AML-193 (cell line): Measurements from ENCODE around the gene OCIAD1.
A peak's percentile ranks its signal among the peaks of the same experiment; 100 is the strongest.
"Not testable (repeated sequence)": the region's sequence is repeated elsewhere in the genome, so short reads cannot be mapped to it uniquely, and the experiment has no call there.

Experiments used
- DNase-seq, 2 experiments: peaks; one replicate each; lab custom pipeline; 2025; lab: John Stamatoyannopoulos, UW

OCIAD1 gene, protein sequence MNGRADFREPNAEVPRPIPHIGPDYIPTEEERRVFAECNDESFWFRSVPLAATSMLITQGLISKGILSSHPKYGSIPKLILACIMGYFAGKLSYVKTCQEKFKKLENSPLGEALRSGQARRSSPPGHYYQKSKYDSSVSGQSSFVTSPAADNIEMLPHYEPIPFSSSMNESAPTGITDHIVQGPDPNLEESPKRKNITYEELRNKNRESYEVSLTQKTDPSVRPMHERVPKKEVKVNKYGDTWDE

DNA sequence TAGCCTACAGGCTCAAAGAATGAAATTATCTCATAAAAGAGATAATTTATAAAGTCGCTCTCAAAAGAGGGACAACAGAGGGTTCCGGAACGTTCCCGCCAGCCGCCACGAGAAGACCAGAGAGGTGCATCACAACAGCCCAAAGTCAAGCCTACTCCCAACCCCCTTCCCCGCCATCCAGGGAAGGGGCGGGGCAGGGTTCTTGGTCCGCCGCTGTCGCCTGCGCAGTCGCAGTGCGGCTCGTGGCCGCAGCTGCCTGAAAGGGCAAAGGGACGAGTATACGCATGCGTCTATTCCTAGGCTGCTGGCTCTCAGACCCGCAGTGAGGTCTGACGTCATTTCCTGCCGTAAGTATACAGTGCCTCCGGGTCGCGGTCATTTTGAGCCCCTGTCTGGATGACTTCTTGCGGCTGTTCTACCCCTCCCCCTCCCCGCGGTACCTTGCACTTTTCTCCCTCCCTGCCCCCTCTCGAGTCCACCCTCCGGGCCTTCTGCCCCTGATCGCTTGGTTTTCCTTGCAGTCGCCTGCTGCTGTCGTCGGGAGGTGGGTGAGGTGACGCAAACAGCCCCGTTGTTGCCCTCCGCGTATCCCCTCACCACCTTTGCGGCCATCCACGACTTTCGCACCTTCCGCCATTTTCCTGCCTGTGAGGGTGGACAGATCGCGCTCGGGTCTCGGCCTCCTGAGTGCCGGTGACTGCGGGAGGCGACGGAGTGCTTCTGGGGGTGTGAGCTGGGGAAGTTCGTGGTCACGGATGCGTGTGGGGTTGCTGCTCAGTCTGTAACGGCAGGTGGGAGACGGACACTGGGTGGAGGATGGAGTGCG, at the start of gene OCIAD1:
Gene OCIAD1, plus strand, starts transcription at position 383 of the 826 bp plus-strand sequence. CDS start 1,537 bp downstream, outside the sequence.
- peak; percentile 98 to 99 for DNase-seq

DNA sequence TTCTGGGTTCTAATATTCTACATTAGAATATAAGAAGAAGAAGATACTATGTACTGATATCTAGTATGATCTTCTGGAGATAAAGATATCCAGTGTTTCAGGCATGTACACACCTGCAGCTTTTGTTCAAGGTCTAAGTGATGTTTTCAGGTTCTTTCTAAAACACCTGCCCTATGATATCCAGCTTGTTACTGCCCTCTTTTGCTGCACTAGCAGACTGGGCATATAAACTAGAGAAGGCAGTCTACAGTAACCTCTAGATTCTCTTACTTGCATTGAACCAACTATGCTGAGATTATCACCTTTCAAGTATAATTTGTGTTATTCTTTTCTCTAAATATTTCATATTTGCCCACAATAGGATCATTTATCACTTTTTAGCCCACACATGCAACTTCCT, 48.9 kb upstream of the OCIAD1 start:
- no peak for DNase-seq

DNA sequence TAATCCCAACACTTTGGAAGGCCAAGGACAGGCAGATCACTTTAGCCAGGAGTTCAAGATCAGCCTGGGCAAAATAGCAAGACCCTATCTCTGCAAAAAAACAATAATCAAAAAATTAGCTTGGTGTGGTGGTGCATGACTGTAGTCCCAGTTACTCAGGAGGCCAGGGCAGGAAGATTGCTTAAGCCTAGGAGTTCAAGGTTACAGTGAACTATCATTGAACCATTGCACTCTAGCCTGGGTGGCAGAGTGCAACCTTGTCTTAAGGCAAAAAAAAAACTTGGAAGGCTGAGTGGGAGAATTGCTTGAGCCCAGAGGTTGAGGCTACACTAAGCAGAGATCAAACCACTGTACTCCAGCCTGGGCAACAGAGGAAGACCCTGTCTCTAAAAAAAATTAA, 45.6 kb upstream of the OCIAD1 start:
- no peak for DNase-seq

DNA sequence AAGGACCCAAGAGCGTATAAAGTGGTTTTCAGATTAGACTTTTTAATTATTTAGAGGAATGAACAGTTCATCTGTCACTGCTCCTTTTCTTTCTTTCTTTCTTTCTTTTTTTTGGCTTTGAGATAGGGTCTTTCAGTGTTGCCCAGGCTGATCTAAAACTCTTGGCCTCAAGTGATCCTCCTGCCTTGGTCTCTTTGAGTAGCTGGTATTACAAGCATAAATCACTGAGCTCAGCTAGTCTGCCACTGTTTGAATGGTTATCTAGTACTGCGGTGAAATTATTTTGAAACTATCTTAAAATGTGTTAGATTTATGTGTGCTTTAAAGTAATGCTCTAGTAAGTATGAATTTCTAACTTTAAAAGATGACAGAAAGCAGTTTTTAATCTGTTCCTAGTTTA, 44.3 kb upstream of the OCIAD1 start:
- DNase-seq, result no peak

DNA sequence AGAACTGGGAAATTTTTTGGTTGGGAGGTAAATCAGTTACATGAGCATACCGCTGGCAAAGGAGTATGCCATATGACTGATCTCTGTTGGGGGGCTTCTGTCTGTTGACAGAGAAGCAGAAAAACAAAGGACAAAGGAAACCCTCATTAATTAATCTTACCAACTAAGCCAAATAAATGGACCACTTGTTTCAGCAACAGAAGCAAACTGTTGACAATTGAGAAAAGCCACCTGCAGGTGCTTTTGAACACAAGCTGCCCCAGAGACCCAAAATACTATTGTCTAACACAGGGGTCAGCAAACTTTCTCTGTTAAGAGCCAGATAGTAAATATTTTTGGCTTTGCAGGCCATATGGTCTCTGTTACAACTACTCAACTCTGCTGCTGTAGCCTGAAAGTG, 43.8 kb upstream of the OCIAD1 start:
- DNase-seq, result no peak

DNA sequence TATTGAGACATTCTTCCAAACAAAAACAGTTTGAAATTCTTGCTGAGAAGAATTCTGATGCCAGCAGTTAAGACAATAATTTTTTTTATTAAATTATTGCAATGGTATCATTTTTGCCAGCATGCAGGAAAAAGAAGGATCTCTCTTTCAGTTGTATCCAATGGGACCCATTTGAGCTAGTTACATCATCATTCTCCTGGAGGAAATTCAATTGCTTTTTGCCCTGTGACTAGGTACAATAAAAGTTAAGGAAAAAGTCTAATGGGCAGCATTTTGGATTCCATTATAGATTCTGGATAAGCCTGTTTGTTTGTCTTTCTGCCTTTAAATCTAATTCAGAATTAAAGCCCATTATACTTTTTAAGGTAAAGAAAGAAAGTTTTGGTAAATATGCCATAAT, 40.3 kb upstream of the OCIAD1 start:
- no peak for DNase-seq

DNA sequence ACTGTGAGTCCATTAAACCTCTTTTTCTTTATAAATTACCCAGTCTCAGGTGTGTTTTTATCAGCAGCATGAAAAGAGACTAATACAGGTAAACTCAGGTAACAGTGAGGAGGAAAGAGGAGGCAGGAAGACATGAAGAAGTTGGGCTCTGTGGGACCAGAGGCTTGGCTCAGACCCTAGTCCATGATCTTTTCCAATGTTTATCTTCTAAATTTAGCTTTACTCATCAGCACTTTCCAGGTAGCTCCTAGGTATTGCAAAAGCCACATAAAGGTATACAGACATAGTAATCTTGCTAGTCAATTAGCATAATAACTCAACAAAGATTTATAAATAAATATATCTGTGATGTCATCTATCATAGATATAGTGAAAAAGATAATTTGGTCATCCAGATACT, 39.6 kb upstream of the OCIAD1 start:
- DNase-seq, result no peak

DNA sequence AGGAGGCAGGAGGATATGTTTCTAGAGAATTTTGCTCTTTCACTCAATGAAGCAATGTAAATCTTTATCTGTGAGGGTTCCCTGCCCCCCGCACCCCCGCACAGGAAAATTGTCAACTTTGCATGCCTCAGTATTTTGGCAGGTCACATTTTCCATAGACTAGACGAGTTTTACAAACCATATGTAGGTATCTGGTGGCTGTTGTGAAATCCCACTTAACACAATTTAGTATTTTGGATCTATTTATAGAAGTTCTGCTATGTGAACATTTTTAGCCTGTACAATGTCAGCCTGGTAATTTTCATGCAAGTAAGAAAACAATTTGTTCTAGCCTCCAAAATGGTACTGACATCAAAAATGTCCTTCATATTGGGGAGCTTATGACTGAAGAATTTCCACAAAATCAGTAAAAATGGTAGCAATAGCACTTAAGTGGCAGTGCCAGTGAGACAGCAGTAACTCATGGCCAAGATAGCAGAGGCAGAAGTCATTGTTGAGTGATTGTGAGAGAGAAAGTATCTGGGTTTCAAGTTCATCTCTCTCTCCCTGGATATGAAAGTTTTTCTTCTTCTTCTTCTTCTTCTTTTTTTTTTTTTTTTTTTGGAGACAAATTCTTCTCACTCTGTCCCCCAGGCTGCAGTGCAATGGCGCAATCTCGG, 38.4 kb upstream of the OCIAD1 start:
- no peak for DNase-seq

DNA sequence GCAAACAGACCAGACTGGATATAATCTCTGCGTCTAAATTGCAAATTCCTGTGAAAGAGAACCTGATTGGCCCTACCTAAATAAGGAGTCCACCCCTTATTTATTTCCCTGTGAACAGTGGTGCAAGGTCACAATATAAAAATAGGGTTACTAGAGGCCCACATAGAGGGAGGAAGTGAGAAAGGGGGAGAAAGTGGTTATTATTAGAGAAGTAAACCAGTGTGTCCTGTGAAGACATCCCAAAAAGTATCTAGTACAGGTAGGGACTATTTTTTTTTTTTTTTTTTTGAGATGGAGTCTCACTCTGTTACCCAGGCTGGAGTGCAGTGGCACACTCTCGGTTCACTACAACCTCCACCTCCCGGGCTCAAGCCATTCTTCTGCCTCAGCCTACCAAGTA, 35.8 kb upstream of the OCIAD1 start:
- DNase-seq, result no peak

DNA sequence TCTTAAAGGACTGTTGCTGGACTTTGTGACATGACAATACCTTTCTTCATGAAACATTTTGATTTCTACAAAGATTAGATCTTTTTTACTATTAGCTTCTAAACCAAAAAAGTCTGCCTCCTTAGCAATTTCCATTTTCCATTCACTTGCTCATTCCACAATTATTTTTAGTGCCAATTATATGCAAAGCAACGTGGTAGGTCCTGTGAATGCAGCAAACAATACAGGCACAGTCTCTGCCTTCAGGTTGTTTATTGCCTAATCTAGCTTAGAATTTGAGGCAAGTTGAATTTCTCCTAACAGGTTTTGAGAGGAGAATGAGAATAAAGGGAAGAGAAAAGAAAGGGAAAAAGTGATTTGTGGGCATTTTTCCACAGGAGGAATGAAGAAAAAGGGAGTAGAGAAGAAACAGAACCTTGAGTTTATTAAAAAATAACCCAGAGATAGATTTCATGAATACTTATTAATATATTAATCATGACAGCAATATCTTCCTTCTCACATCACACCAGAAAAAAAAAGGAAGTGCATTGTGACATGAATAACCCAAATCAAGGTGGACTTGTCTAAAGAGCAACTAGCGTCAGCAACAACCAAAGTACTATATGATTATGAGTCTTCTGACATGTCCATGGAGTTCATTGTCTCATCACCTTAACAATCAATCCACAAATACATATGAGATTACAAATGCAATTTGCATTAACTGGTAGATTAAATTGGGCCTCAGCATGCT, 34.5 kb upstream of the OCIAD1 start:
- DNase-seq, result no peak

DNA sequence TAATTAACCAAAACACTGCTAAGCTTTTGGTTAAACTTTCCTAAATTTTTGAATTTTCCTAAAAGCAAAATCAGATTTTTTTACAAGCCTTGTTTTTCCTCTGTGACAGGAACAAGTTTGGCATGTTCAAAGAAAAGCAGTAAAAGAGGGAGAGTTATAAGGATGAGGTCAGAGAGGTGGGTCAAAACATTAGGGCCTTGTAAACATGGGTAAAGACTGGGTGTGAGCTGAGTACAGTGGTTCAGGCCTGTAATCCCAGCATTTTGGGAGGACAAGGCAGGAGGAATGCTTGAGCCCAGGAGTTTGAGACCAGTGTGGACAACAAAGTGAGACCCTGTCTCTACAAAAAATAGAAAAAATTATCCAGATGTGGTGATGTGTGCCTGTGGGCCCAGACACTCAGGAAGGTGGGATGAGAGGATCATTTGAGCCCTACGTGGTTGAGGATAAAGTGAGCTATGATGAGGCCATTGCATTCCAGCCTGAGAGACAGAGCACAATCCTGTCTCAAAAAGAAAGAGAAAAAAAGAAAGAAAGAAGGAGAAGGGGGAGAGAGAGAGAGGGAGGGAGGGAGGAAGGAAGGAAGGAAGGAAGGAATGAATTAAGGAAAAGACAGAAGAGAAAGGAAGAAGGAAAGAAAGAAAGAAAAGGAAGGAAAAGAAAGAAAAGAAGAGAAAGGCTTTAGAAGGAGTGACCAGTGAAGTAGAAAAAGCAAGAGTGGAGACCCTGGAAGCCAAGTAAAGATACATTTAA, 33.8 kb upstream of the OCIAD1 start:
- no peak for DNase-seq

DNA sequence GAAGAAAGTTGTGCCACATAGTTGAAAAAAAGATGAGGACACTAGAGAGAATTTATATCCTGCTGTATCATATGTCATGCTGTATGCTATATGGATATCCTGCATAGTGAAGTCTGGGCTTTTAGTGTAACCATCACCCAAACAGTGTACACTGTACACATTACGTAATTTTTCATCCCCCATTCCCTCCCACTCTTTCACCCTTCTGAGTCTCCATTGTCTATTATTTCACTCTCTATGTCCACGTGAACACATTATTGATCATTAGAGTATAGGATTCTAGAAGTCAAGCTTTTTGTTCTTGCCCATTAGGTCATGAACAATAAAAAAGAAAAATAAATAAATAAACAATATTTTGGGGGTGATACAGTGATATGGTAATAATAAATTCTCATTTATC, 32.8 kb upstream of the OCIAD1 start:
- DNase-seq, result no peak

DNA sequence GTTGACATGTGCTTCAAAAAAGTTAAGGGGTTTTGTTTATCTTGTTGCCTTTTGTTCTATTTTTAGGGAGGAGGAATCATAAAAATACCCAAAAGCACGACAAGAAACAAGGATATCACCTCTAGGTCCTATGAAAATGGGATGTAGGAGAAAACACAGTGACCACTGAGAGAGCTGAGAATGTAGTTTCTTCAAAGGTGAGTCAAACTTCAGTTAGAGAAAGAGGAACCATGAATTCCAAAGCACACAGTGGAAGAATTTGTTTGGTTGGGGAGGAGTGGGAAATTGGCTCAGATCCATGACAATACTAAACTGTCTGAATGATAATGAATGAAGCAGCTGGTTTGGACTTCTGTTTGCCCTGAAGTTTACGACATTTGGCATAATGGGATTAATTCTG, 31.7 kb upstream of the OCIAD1 start:
- DNase-seq, result no peak

DNA sequence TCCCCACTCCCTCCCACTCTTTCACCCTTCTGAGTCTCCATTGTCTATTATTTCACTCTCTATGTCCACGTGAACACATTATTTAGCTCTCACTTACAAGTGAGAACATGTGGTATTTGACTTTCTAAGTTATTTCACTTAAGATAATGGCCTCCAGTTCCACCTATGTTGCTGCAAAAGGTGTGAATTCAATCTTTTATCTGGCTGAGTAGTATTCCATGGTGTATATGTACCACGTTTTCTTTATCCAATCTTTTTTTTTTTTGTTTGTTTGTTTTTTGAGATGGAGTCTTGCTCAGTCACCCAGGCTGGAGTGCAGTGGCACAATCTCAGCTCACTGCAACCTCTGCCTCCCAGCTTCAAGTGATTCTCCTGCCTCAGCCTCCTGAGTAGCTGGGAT, 30.7 kb upstream of the OCIAD1 start:
- not testable (repeated sequence) for DNase-seq

DNA sequence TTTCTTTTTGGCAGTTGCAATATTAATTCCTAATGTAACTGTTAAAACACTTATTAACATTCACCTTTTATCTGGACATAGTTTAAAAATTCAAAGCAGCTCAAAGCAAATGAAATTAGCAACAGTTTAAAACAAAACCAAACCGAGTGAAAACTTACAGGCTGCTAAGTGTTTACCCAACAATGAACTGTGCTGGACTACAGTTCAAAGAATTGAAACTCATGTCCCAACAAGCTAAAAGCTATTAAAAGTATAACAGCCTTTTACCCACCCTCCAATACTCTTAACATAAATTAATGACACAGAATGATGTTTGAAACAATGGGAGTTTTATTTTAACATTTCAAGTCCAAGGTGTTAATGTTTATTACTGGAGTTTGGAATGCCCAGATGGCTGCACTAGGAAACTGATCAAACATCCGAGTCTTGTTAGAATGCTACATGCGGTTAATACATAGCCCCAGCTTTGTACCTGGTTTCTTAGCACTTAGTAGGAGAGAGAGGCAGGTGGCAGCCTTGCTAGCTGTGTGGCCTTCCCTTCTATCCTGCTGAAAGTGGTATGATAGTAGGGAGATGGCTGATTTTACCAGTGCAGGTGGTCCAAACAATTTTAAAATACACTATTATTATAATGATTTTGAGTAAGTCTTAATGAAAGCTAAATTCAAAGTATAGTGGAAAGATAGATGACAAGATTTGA, 29.7 kb upstream of the OCIAD1 start:
- DNase-seq, result no peak

DNA sequence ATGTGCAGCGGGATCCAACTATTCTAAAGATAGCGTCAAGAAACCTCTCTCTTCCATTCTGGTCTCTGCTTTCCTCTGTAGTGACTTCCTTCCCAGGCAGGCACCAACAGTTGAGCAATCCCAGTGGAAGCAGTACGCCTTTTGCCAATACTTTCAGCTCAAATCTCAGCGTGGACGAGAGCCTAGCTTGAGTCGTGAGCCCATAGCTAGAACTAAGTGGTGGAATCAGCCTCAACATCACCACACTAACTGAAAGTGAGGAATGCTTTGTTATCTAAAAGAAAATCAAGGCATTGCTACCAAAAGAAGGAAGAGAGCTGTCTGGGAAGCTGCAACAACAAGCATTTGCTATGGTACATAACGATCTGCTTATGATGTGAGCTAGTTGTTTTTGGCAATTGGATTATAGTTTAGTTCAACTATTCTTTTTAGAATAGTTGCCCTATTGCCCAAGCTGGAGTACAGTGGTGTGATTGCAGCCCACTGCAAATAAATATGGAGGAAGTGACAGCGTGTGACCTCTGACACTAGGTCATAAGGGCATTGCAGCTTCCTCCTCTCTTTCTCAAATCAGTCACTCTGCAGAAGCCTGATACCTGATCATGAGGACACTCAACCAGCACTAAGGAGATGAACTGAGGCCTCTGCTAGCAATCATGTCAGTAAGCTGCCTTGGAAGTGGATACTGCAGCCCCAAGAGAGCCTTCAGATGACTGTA, 26.1 kb upstream of the OCIAD1 start:
- DNase-seq, result no peak

DNA sequence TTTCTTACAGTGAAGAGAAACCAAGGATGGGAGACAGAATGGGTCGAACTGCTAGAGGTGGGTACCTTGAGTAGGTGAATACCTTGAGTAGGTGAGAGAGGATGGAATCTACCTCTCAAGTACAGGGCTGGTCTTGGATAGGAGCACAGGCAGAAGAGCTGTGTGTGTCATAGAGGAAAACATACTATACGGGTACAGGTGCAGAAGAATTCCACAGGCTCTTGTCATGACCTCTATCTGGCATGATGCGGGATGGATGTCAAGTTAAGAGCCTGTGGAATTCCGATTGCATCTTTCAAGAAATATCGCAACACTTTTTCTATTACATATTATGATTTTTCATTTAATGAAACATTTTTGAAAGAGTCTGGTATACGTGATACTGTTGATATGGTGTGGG, 18.0 kb upstream of the OCIAD1 start:
- no peak for DNase-seq

DNA sequence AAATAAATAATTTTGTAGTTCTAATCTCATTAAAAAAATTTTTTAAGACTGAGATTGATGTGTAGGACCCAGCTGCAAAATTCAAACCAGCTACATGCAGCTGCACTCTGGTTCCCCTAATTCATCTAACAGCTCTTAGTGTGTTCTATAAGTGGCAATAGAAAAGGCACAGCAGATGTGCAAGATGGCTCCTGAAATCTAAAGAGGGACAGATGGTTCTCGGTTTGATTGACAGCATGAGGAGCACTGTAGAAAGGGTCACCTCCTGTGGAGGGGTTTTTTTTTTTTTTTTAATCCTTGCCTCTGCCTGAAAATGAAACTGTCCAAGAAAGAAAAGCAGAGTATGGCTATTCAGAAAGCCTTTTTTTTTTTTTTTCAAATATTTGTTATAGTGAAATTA, 16.9 kb upstream of the OCIAD1 start:
- no peak for DNase-seq

DNA sequence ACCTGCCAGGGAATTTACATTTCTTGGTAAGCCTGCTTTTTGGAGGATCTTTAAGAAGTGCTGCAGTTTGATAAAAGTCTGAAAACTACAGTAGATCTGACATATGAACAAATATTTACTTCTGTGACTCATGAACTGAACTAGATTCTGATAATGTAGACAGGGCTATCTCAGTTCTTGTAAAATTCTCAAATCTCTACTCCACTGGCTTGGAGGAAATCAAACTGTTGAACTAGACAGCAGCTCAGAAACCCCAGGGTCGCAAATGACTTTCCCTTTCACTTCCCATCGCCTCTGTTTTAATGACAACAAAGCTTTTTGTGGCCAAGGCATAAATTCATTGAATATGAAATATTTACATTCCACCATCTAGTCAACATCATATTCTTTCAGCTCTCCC, 15.4 kb upstream of the OCIAD1 start:
- DNase-seq, result no peak

DNA sequence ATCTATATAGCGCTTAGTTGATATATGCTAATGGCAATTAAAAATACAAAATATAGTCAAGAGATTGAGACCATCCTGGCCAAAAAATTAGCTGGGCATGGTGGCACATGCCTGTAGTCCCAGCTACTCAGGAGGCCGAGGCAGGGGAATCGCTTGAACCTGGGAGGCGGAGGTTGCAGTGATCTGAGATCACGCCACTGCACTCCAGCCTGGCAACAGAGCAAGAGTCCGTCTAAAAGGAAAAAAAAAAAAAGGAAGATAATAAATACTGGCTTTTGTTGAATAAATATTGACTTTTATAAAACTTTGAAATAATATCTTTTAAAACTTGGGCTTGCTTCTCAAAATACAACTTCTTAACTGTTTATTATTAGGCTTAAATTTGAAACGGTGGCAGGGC, 14.6 kb upstream of the OCIAD1 start:
- DNase-seq, result not testable (repeated sequence)
